Measurements from ENCODE around the gene SLC38A9.

GRCh38 chr5:55633574-55634208 lies 78.4 kb downstream of the SLC38A9 start:
- no peak for TF ChIP-seq CTCF (IDR thresholded peaks at IDR 0.05; ENCODE audit: low read depth, low read length, missing input control)
- TF ChIP-seq MAX (IDR thresholded peaks at IDR 0.05) = no peak
- peak; percentile 16 to 22 for TF ChIP-seq RAD21 (IDR thresholded peaks at IDR 0.05)
- TF ChIP-seq HNF4G (IDR thresholded peaks at IDR 0.05) = no peak
- no peak for TF ChIP-seq ZBTB33 (IDR thresholded peaks at IDR 0.05)
- peak; percentile 11 for TF ChIP-seq REST (IDR thresholded peaks at IDR 0.05)
- TF ChIP-seq YY1 (IDR thresholded peaks at IDR 0.05) = peak; percentile 36
- no peak for TF ChIP-seq FOXA1 (IDR thresholded peaks at IDR 0.05)
- TF ChIP-seq ATF3 (IDR thresholded peaks at IDR 0.05) = no peak
- TF ChIP-seq EGR1 (IDR thresholded peaks at IDR 0.05; ENCODE audit: low read depth in 2 of 2) = no peak

Data from liver (tissue), 3 donors.